SU-DHL-6 (cell line): ENCODE results near the gene SLC35A3.

Source experiments
- H2AFZ ChIP-seq: fragments of 200-600 bp; sonication (generic); 2 replicates; pipeline ENCODE4 v1.6.1; 2014; ENCODE audit warnings: low read depth, mild to moderate bottlenecking, moderate library complexity, mixed read lengths, antibody characterized with exemption, low read length; ENCODE audit not compliant: severe bottlenecking
- H3F3A ChIP-seq: fragments of 200-600 bp; shearing (Covaris generic); 2 replicates; pipeline ENCODE4 v1.6.0; 2016; ENCODE audit warnings: antibody characterized with exemption, mild to moderate bottlenecking; ENCODE audit not compliant: insufficient read depth
- H3K27ac ChIP-seq: fragments of 200-600 bp; sonication (generic); 2 replicates; pipeline ENCODE4 v1.5.1; 2016; ENCODE audit warnings: low read depth, mild to moderate bottlenecking, low read length, moderate library complexity, mixed read lengths
- H3K27me3 ChIP-seq: fragments of 200-600 bp; sonication (generic), shearing (Covaris generic); 2 replicates; pipeline ENCODE4 v1.6.0; 2014; ENCODE audit warnings: mild to moderate bottlenecking, low read length
- H3K36me3 ChIP-seq: fragments of 200-600 bp; sonication (generic); 2 replicates; pipeline ENCODE4 v1.6.1; 2014; ENCODE audit warnings: mild to moderate bottlenecking, low read length, mixed read lengths
- H3K4me2 ChIP-seq: fragments of 300-600, 200-600 bp; shearing (Covaris generic), sonication (generic); 2 replicates; pipeline ENCODE4 v1.6.0; 2014; ENCODE audit warnings: low read length, low read depth, mild to moderate bottlenecking; ENCODE audit not compliant: poor library complexity, severe bottlenecking
- H3K4me3 ChIP-seq: fragments of 200-600 bp; sonication (generic); 2 replicates; pipeline ENCODE4 v1.5.1; 2014; ENCODE audit warnings: antibody characterized with exemption, low read length, mild to moderate bottlenecking, mixed read lengths; ENCODE audit not compliant: insufficient read depth, poor library complexity, severe bottlenecking
- H3K79me2 ChIP-seq: fragments of 200-600 bp; sonication (generic); 2 replicates; pipeline ENCODE4 v1.6.1; 2014; ENCODE audit warnings: mild to moderate bottlenecking, low read length, moderate library complexity; ENCODE audit not compliant: insufficient read depth
- H3K9ac ChIP-seq: fragments of 200-600 bp; sonication (generic); 2 replicates; pipeline ENCODE4 v1.7.0; 2014; ENCODE audit warnings: mild to moderate bottlenecking, low read length
- H3K9me2 ChIP-seq: fragments of 200-600 bp; sonication (generic); replicated peaks from 2 replicates; pipeline ENCODE4 v1.6.1; 2014; ENCODE audit warnings: low read length; ENCODE audit not compliant: insufficient read depth
- H3K9me3 ChIP-seq: fragments of 200-600 bp; sonication (generic); 2 replicates; pipeline ENCODE4 v1.6.1; 2014; ENCODE audit warnings: low read length, mixed read lengths; ENCODE audit not compliant: insufficient read depth
- H4K20me1 ChIP-seq: fragments of 200-600 bp; sonication (generic); 2 replicates; pipeline ENCODE4 v1.6.1; 2014; ENCODE audit warnings: low read depth, mild to moderate bottlenecking, antibody characterized with exemption, low read length, moderate library complexity, mixed read lengths
- EZH2phosphoT487 ChIP-seq: fragments of 200-600 bp; sonication (generic), shearing (Covaris generic); conservative IDR thresholded peaks from 2 replicates; pipeline ENCODE4 v1.6.1; 2018; ENCODE audit warnings: mild to moderate bottlenecking, antibody characterized with exemption, low read length, moderate library complexity, mixed read lengths
- TF ChIP-seq, protein P1 (sequence below): fragments of 200-600 bp; sonication (generic); IDR thresholded peaks from one replicate; pipeline ENCODE4 v1.5.1; 2017; ENCODE audit warnings: antibody characterized with exemption, mild to moderate bottlenecking, low read length, moderate library complexity; ENCODE audit not compliant: insufficient read depth, poor library complexity, severe bottlenecking

The SLC35A3 gene

DNA sequence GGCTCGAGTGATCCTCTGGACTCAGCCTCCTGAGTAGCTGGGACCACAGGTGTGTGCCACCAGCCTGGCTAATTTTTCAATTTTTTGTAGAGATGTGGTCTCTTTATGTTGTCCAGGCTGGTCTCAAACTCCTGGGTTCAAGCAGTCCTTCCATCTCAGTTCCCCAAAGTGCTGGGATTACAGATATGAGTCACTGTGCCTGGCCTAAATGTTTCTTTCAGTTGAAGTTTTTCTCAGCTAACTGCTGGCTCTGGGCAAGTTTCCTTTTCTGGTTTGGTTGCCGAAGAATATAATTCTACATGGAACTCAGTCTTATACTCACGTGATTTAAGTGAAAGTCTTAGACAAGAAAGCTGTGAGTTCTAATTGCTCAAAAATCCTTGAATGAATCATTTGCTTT is 106.0 kb downstream of the SLC35A3 start:
- Histone ChIP-seq H3K27me3 (no peaks in the 10 kb centered on the region), H3K36me3 (peaks cover 15% of the 10 kb centered on the region), H3K4me3 (no peak overlapping the region), H3K9me2 (no peaks in the 10 kb centered on the region), H4K20me1 (no peaks in the 10 kb centered on the region), H3F3A (no peaks in the 10 kb centered on the region), H3K27ac (no peak overlapping the region), H2AFZ (no peak overlapping the region), H3K9me3 (no peaks in the 10 kb centered on the region), H3K9ac (no peak overlapping the region), H3K4me2 (no peak overlapping the region), H3K79me2 (no peaks in the 10 kb centered on the region)
- no peak for TF ChIP-seq EZH2phosphoT487
- TF ChIP-seq, protein P1, sequence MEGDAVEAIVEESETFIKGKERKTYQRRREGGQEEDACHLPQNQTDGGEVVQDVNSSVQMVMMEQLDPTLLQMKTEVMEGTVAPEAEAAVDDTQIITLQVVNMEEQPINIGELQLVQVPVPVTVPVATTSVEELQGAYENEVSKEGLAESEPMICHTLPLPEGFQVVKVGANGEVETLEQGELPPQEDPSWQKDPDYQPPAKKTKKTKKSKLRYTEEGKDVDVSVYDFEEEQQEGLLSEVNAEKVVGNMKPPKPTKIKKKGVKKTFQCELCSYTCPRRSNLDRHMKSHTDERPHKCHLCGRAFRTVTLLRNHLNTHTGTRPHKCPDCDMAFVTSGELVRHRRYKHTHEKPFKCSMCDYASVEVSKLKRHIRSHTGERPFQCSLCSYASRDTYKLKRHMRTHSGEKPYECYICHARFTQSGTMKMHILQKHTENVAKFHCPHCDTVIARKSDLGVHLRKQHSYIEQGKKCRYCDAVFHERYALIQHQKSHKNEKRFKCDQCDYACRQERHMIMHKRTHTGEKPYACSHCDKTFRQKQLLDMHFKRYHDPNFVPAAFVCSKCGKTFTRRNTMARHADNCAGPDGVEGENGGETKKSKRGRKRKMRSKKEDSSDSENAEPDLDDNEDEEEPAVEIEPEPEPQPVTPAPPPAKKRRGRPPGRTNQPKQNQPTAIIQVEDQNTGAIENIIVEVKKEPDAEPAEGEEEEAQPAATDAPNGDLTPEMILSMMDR: no peak

DNA sequence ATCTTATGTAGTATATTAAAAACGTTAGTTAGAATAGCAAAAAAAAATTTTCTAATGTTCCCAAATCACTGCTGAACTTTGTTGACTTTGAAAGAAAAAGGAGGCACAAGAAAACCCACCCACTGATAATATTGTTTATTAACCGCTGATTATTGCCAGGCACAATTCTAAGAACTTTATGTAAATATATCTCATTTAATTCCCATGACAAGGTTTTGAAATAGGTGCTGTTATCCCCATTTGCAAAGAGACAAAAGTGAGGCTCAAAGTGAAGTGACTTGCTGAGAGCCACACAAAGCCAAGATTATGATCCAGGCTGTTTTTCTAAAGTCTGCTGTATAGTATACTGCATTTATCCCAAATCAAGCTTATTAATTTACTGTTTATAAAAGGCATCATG is 106.5 kb downstream of the SLC35A3 start:
- Histone ChIP-seq H3K4me3 (no peak overlapping the region), H2AFZ (no peak overlapping the region), H4K20me1 (no peaks in the 10 kb centered on the region), H3K9ac (no peak overlapping the region), H3K4me2 (no peak overlapping the region), H3K9me2 (no peaks in the 10 kb centered on the region), H3F3A (no peaks in the 10 kb centered on the region), H3K36me3 (peaks cover 16% of the 10 kb centered on the region), H3K27me3 (no peaks in the 10 kb centered on the region), H3K27ac (no peak overlapping the region), H3K79me2 (no peaks in the 10 kb centered on the region), H3K9me3 (no peaks in the 10 kb centered on the region)
- TF ChIP-seq, protein P1: no peak
- no peak for TF ChIP-seq EZH2phosphoT487

DNA sequence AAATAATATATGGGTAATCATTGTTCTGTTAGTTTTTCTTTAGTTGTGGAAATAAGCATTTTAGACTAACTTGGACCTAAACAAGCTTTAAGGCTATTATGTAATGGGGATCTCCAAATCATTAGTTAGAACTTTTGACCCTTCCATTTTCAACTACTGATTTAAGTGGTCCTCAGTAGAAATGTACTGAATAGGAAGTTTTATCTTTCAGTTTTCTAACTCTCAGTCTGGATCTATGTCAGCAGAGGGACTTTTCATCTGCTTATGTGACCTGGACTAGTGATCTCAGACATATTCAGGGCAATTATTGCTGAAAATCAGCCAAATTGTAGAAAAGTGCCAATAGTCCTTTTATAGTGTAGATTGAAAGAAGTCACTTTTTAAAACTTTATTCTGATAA is 106.9 kb downstream of the SLC35A3 start:
- H4K20me1 ChIP-seq: no peaks in the 10 kb centered on the region
- H2AFZ ChIP-seq: no peak overlapping the region
- H3K4me3 ChIP-seq: no peak overlapping the region
- peaks cover 17% of the 10 kb centered on the region for H3K36me3 ChIP-seq
- H3K4me2 ChIP-seq: no peak overlapping the region
- no peaks in the 10 kb centered on the region for H3K9me2 ChIP-seq
- no peak overlapping the region for H3K9ac ChIP-seq
- TF ChIP-seq, protein P1: no peak
- no peak for TF ChIP-seq EZH2phosphoT487
- H3K79me2 ChIP-seq: no peaks in the 10 kb centered on the region
- no peaks in the 10 kb centered on the region for H3K9me3 ChIP-seq
- no peaks in the 10 kb centered on the region for H3K27me3 ChIP-seq
- H3K27ac ChIP-seq: no peak overlapping the region
- no peaks in the 10 kb centered on the region for H3F3A ChIP-seq
